Renal cortex interstitium (tissue), 11 donors: ENCODE results near the gene FGR. TPM values are rescaled to one million over a fixed set of nuclear protein-coding genes. Genes with fewer than 3 reads are reported as not detected.

ENCODE experiments used
- DNase-seq, 11 donors: peaks; one replicate each; pipeline ENCODE4 v3.0.0-alpha.2; 2013; ENCODE audit warnings: low read depth in 9 of 11, low spot score in 4 of 11; ENCODE audit errors: extremely low read depth in 1 of 11
- polyA plus RNA-seq, 3 donors: library from polyadenylated mRNA; unstranded; fragments of 120-200 nt; gene quantifications; one replicate each; pipeline ENCODE4 v1.2.1, GENCODE V29; 2013; ENCODE audit not compliant: insufficient read length in 3 of 3

FGR gene
- polyA plus RNA-seq, 3 donors = 1.6 to 2.8 (median 2.1) TPM

GRCh38 chr1:27563591-27564471, 71.2 kb downstream of the FGR start:
- DNase-seq = no peak

GRCh38 chr1:27563341-27563590, 71.7 kb downstream of the FGR start:
- no peak for DNase-seq

- no peak for DNase-seq
Observed at GRCh38 chr1:27562534-27563340, 72.2 kb downstream of the FGR start.

Other genes with a start within 250 kb of the FGR start
- gene GPR3, start 242.6 kb downstream of the FGR start, polyA plus RNA-seq = 1 to 10 TPM in 2 of 3 donors, under 1 TPM in 1; 0.97 to 1.3 (median 1.1) TPM
- 100 to 1,000 TPM; 124 to 151 (median 135) TPM for gene WASF2, start 145.0 kb downstream of the FGR start, polyA plus RNA-seq
- 10 to 100 TPM; 34.6 to 50.9 (median 48.8) TPM for gene AHDC1, start 31.0 kb downstream of the FGR start, polyA plus RNA-seq
- 10 to 100 TPM; 17.5 to 29.4 (median 23.7) TPM for gene IFI6, start 37.0 kb upstream of the FGR start, polyA plus RNA-seq
- 10 to 100 TPM; 11.9 to 17.1 (median 16.7) TPM for gene FAM76A, start 90.8 kb upstream of the FGR start, polyA plus RNA-seq
- 10 to 100 TPM; 42.5 to 53.7 (median 48.0) TPM for gene STX12, start 138.0 kb upstream of the FGR start, polyA plus RNA-seq
- 10 to 100 TPM; 46.8 to 63.5 (median 62.1) TPM for gene PPP1R8, start 195.6 kb upstream of the FGR start, polyA plus RNA-seq
- 1 to 10 TPM; 3.0 to 6.5 (median 3.2) TPM for gene THEMIS2, start 237.4 kb upstream of the FGR start, polyA plus RNA-seq